Astrocyte (in vitro differentiated cells and primary cell): ENCODE measurements around the gene MBNL2.

Experiments
- EZH2 ChIP-seq: IDR thresholded peaks from 2 replicates; pipeline ENCODE4 v1.6.1; 2012; ENCODE audit warnings: mild to moderate bottlenecking, low read length, inconsistent platforms; ENCODE audit not compliant: insufficient read depth
- TF ChIP-seq, protein P1 (sequence below): IDR thresholded peaks from 2 replicates; pipeline ENCODE4 v1.5.1; 2011; ENCODE audit warnings: low read depth, mild to moderate bottlenecking, inconsistent platforms, low read length, moderate library complexity; ENCODE audit not compliant: insufficient read depth

DNA sequence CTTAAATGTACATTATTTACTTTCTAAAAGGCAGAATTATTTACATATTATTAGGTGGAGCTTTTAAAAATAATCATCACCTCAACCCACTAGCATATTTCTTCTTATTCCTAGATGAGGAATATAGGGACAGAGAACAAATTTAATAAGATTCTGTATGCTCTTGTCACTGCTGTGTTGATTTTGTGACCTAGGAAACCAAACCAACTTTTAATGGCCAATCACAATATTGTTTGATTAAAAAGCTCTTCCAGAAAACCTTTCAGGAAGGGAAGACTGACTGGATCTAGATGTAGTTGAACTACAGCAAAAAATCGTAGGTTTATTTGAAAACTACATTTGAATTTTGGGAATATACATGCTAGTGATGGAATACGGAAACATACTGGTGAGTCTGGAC lies 120.0 kb downstream of the MBNL2 start:
- TF ChIP-seq, protein P1, sequence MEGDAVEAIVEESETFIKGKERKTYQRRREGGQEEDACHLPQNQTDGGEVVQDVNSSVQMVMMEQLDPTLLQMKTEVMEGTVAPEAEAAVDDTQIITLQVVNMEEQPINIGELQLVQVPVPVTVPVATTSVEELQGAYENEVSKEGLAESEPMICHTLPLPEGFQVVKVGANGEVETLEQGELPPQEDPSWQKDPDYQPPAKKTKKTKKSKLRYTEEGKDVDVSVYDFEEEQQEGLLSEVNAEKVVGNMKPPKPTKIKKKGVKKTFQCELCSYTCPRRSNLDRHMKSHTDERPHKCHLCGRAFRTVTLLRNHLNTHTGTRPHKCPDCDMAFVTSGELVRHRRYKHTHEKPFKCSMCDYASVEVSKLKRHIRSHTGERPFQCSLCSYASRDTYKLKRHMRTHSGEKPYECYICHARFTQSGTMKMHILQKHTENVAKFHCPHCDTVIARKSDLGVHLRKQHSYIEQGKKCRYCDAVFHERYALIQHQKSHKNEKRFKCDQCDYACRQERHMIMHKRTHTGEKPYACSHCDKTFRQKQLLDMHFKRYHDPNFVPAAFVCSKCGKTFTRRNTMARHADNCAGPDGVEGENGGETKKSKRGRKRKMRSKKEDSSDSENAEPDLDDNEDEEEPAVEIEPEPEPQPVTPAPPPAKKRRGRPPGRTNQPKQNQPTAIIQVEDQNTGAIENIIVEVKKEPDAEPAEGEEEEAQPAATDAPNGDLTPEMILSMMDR: no peak
- no peak for TF ChIP-seq EZH2
